GM19395 (cell line): Measurements from ENCODE around the gene COL27A1.
"Not testable (repeated sequence)": the region's sequence is repeated elsewhere in the genome, so short reads cannot be mapped to it uniquely, and the experiment has no call there.

ENCODE experiments used
- ATAC-seq: cut with Tn5 transposase; IDR thresholded peaks from one replicate; pipeline ENCODE4 v1.9.1; 2021; ENCODE audit warnings: mild to moderate bottlenecking, moderate library complexity; ENCODE audit not compliant: unreplicated experiment

COL27A1 gene

DNA sequence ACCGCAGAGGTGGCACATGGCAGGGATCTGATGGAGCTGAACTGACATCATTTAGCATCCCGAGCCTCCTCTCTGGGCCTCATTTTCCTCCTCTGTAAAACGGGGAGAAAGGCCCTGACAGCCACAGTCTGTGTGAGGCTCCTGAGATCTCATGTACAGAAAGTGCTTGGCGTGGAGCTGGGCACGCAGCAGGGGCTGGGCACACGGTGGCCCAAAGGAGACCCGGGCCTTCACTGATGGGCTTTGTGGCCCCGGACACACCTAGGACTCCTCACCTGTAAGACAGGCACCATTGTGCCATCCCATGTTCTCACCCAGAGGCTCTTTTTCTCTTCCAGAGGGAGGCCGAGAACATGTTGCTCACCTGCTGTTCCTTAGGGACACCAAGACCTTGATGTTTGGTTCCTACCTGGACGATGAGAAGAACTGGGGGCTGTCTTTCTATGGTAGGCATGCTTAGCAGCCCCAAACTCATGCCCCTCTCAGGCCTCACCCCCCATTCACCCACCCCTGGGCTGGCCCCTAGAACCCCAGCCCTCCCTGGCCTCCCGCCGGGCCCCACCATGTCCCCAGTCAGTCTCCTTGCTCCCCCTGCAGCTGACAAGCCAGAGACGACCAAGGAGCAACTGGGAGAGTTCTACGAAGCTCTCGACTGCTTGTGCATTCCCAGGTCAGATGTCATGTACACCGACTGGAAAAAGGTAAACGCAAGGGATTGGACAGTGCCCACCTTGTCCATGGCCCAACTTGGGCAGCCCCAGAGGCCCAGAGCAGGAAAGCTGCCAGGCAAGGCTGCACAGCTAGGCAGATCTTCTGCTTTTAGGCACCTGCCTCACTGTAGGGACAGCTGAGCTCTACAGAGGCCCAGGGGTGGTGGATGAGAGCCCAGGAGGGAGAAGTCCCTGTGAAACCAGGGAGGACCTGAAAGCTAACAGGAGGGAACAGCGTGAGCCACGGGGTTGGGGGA lies 176.2 kb downstream of the COL27A1 start:
- not testable (repeated sequence) for ATAC-seq

GRCh38 chr9:114332474-114333040 lies 177.2 kb downstream of the COL27A1 start:
- ATAC-seq: not testable (repeated sequence)

DNA sequence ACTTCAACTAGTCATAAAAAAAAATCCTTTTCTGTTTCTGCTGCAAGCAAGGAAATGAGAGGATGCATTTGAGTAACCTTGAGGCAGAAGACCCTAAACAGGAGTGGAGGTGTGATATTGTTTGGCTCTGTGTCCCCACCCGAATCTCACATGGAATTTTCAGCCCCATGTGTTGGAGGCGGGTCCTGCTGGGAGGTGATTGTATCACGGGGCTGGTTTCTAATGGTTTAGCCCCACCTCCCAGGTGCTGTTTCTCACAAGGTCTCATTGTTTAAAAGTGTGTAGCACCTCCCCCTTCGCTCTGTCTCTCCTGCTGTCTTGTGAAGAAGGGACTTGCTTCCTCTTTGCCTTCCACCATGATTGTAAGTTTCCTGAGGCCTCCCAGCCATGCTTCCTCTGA lies 178.4 kb downstream of the COL27A1 start:
- ATAC-seq: not testable (repeated sequence)

DNA sequence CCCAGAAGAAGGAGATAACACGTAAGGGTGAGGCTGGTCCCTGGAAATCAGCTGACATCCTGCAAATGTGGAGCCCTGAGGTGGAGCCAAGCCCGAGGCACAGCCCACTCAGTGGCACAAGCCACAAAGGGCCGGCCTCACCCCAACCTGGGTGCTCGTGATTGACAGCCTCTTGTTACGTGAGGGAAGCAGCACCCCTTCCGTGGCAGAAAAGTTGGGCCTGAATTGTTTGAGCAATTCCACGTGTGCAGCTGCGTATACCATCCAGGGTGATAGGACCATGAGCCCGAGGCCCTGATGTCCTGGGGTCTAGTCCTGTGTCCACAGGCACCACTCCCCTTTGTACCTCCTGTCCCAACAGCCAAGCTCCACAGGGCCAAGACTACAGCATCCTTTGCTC lies 179.2 kb downstream of the COL27A1 start:
- ATAC-seq: no peak

DNA sequence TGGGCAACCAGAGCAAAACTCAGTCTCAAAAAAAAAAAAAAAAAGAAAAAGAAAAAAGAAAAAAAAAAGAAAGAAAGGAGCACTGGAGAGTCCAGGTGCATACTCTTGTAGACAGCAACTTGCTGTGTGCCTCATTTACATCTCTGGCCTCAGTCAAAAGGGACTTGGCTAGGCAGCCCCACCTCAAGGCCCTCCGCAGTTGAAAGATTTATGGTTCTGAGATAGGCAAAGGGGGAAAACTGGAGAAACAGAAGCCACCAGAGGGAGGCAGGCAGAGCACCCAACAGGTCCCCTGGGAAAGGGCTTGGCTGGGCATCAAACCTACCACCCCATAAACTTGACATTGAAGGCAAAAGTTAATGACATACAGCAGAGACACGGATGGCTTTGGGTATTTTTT lies 180.4 kb downstream of the COL27A1 start:
- no peak for ATAC-seq

- no peak for ATAC-seq
Observed at GRCh38 chr9:114336157-114336556, 180.8 kb downstream of the COL27A1 start.

- ATAC-seq: no peak
Observed at GRCh38 chr9:114336699-114337395, 181.5 kb downstream of the COL27A1 start.

DNA sequence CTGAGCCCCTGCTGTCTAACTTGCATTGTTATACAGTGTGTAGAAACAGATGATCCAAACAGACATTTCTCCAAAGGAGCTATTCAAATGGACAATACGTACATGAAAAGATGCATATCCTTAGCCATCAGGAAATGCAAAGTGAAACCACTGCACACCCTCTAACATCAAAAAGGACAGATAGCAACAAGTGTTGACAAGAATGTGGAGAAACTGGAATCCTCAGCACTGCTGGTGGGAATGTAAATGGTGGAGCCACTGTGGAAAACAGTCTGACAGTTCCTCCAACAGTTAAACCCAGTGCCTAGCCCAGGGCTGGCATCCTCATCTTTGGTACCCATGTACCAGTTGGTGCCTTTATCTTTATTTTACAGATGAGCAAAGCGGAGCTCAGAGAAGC lies 182.8 kb downstream of the COL27A1 start:
- no peak for ATAC-seq

DNA sequence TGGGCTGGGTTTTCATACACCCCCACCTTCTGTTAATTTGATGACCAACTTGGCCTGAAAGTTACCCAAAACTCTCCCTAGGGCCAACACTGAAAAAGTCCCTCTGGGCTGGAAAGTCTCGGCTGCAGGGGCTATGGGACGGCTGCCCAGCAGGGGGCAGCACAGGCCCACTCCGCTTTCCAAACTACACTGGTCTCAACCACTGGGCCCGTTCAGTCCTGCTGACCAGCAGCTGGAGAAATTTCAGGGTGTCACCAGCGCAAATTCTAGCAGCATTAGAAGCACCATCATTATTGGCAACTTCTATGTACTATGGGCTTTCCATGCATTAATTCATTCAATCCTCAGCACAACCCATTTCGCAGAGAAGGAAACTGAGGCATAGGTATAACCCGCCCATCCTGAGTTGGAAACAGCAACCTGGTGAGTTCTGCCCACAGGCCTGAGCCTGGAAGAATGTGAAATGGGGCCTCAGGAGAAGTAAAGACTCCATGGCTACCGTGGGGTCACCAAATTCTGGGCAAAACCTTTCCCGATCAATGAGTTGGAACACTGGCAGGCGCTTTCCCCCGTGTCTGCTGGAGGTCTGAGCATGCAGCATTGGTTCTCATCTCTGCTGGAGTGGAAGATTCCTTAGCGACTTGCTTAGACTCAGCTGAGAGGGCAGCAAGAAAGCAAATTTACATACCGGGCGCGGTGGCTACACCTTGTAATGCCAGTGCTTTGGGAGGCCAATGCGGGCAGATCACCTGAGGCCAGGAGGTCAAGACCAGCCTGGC lies 184.0 kb downstream of the COL27A1 start:
- no peak for ATAC-seq

DNA sequence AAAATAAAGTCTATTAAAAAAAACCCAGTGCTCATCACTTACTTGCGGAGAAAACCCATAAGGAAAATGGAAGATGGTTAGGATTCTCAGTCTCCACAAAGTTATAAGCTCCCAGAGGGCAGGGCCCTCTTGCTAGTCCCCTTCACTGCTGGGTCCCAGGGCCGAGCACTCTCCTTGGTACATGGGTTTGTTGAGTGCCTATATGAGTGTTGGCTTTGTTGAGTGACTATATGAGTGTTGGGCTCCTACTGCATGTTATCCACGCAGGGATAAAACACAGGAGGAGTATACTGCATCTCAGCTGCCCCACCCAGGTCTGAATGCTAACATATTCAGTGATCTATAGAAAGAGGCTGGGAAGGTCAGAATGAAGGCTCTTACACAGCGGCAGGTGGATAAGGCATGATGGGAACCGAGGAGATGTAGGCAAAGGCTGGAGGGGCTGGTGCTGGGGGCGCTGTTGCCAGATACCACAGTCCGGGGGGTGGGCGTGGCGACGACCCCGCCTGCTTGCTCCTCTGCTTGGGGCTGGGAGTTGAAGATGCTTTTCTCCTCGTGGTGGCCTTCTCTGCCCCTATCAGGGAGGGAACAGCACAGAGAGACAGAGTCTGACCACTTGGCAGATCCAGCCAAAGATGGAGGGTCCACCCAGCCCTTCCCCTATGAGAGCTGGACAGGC lies 186.0 kb downstream of the COL27A1 start:
- ATAC-seq: no peak

GRCh38 chr9:114341991-114342390 lies 186.7 kb downstream of the COL27A1 start:
- no peak for ATAC-seq

GRCh38 chr9:114342755-114343440 lies 187.6 kb downstream of the COL27A1 start:
- no peak for ATAC-seq

GRCh38 chr9:114343471-114344187 lies 188.3 kb downstream of the COL27A1 start:
- ATAC-seq: no peak

DNA sequence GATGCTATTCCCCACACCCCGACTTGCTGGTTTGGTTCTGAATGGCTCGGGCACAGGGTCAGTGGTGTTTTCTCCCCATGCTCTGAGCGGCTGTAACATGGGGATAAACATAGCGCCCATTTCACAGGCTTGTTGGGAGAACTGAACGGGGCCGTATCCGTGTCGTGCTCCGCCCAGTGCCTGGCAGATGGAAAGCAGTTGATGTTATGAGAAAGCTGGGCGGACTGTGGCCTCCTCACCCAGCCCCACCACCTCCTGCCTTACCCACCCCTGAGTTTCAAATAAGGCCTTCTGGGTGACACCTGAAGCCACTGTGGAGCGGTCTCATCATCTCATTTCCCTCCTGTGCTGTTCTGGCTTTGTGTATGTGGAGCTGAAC lies 188.8 kb downstream of the COL27A1 start:
- no peak for ATAC-seq

GRCh38 chr9:114344692-114345091 lies 189.4 kb downstream of the COL27A1 start:
- no peak for ATAC-seq

GRCh38 chr9:114345493-114346065 lies 190.2 kb downstream of the COL27A1 start:
- no peak for ATAC-seq

DNA sequence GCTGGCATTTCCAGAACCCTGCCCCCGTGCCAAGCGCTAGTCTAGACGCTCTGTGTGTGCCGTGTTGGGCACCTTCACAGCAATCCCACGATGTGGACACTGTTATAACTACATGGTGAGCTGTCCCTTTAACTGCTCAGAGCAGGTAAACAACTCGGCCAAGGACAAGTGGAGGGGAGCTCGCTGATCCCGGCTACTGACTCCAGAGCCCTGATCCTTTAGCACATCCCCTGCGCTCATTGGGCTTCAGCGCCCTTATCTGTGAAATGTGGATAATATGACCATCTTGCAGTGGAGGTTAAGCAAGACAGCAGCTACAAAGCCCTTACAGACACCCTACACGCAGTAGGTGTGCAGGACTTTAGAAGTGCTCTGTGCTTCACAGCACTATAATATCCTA lies 190.8 kb downstream of the COL27A1 start:
- no peak for ATAC-seq

- ATAC-seq: no peak
Observed at GRCh38 chr9:114347675-114348074, 192.3 kb downstream of the COL27A1 start.
